ENCODE results near the gene DCC. TPM values are rescaled to one million over a fixed set of nuclear protein-coding genes. Genes with fewer than 3 reads are reported as not detected.

DCC gene
- total RNA-seq, 1 experiment from 2014 or later: not detected

DNA sequence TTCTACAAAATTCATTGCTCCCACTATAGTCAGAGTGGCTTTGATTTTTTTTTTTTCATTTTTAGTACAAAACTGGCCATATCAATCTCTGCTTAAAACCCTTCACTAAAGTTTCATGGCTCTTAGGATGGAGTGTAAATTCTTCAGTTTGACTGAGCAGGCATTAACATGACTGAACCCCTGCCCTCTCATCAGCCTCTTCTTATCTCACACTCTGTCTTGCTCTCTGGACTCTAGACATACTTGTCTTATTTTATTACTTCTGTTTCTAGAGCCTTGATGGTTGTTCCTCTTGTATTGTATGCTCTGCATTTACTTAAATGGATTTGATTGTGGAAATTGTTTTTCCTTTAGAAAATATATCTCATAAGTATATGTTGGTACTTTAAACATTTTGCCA lies 272.4 kb downstream of the DCC start:
- intact Hi-C loops (cut with micrococcal nuclease; ENCODE audit: unreplicated experiment): no loop called here
- CTCF ChIA-PET: no interaction called here
- no peak overlapping the region for H2AFZ ChIP-seq
- no peak overlapping the region for H3K4me2 ChIP-seq
- H3K4me3 ChIP-seq: no peak overlapping the region
- no peak for DNase-seq
- no peaks in the 10 kb centered on the region for H3K9me2 ChIP-seq (ENCODE audit: insufficient read depth)
- POLR2A ChIA-PET (ENCODE audit: unreplicated experiment): no interaction called here
- H4K20me1 ChIP-seq (ENCODE audit: insufficient read depth): no peaks in the 10 kb centered on the region; the same call in 1 of the 2 replicates
- no TSS peak for BruUV-seq (replicated peaks)
- no peaks in the 10 kb centered on the region for H3K4me1 ChIP-seq (replicated peaks; ENCODE audit: insufficient read depth)
- H3K9me3 ChIP-seq (ENCODE audit: insufficient read depth, low read depth): no peaks in the 10 kb centered on the region
- H3K36me3 ChIP-seq (ENCODE audit: low read depth): no peaks in the 10 kb centered on the region
- no peak overlapping the region for H3K27ac ChIP-seq
- peaks cover 20% of the 10 kb centered on the region; the same call in 1 of the 2 replicates for H3K27me3 ChIP-seq (ENCODE audit: insufficient read depth, low read depth)
- no peaks in the 10 kb centered on the region for H3K79me2 ChIP-seq (ENCODE audit: low read depth)
- no peaks in the 10 kb centered on the region for H3F3A ChIP-seq (ENCODE audit: insufficient read depth, low read depth)
- TF ChIP-seq EZH2 (IDR thresholded peaks at IDR 0.05; ENCODE audit: low read depth): no peak
- TF ChIP-seq CTCF (conservative IDR thresholded peaks at IDR 0.05): no peak

GRCh38 chr18:52615321-52615720 lies 275.3 kb downstream of the DCC start:
- POLR2A ChIA-PET (ENCODE audit: unreplicated experiment): no interaction called here
- CTCF ChIA-PET: no interaction called here
- TF ChIP-seq EZH2 (IDR thresholded peaks at IDR 0.05; ENCODE audit: low read depth) (no peak), CTCF (conservative IDR thresholded peaks at IDR 0.05) (no peak)

GRCh38 chr18:52615943-52616342 lies 275.9 kb downstream of the DCC start:
- intact Hi-C loops (cut with micrococcal nuclease; ENCODE audit: unreplicated experiment): no loop called here
- Histone ChIP-seq H3K27me3 (ENCODE audit: insufficient read depth, low read depth) (peaks cover 16% of the 10 kb centered on the region; the same call in 1 of the 2 replicates), H3K4me3 (no peak overlapping the region), H4K20me1 (ENCODE audit: insufficient read depth) (no peaks in the 10 kb centered on the region), H3K36me3 (ENCODE audit: low read depth) (no peaks in the 10 kb centered on the region), H3K9me2 (ENCODE audit: insufficient read depth) (no peaks in the 10 kb centered on the region), H3K4me2 (no peak overlapping the region), H3K79me2 (ENCODE audit: low read depth) (no peaks in the 10 kb centered on the region), H3K27ac (no peak overlapping the region), H3F3A (ENCODE audit: insufficient read depth, low read depth) (no peaks in the 10 kb centered on the region), H3K9me3 (ENCODE audit: insufficient read depth, low read depth) (no peaks in the 10 kb centered on the region), H3K4me1 (replicated peaks; ENCODE audit: insufficient read depth) (no peaks in the 10 kb centered on the region), H2AFZ (no peak overlapping the region)
- POLR2A ChIA-PET (ENCODE audit: unreplicated experiment): no interaction called here
- BruUV-seq (replicated peaks): no TSS peak
- no peak for TF ChIP-seq EZH2 (IDR thresholded peaks at IDR 0.05; ENCODE audit: low read depth)
- TF ChIP-seq CTCF (conservative IDR thresholded peaks at IDR 0.05): no peak
- no peak for DNase-seq
- CTCF ChIA-PET: no interaction called here

More at GRCh38 chr18:52615321-52615720, 275.3 kb downstream of the DCC start:
- no peaks in the 10 kb centered on the region for H3K79me2 ChIP-seq (ENCODE audit: low read depth)
- intact Hi-C loops (cut with micrococcal nuclease; ENCODE audit: unreplicated experiment): no loop called here
- H3K4me2 ChIP-seq: no peak overlapping the region
- H3K27me3 ChIP-seq (ENCODE audit: insufficient read depth, low read depth): peaks cover 14% of the 10 kb centered on the region; the same call in 1 of the 2 replicates
- H3K9me2 ChIP-seq (ENCODE audit: insufficient read depth): no peaks in the 10 kb centered on the region
- no peak overlapping the region for H3K4me3 ChIP-seq
- no peaks in the 10 kb centered on the region for H3K9me3 ChIP-seq (ENCODE audit: insufficient read depth, low read depth)
- no peak overlapping the region for H2AFZ ChIP-seq
- H3K36me3 ChIP-seq (ENCODE audit: low read depth): no peaks in the 10 kb centered on the region
- H3K4me1 ChIP-seq (replicated peaks; ENCODE audit: insufficient read depth): no peaks in the 10 kb centered on the region
- no peak for DNase-seq
- no TSS peak for BruUV-seq (replicated peaks)
- H4K20me1 ChIP-seq (ENCODE audit: insufficient read depth): no peaks in the 10 kb centered on the region
- H3K27ac ChIP-seq: no peak overlapping the region
- no peaks in the 10 kb centered on the region for H3F3A ChIP-seq (ENCODE audit: insufficient read depth, low read depth)

Measured in PC-9 (cell line).